Measurements from ENCODE around the gene POTEE.
"Not testable (repeated sequence)": the region's sequence is repeated elsewhere in the genome, so short reads cannot be mapped to it uniquely, and the experiment has no call there.

POTEE gene

GRCh38 chr2:131209030-131209772 is at the start of gene POTEE:
Gene POTEE, plus strand, starts transcription at chr2:131209536. Its CDS starts 8,867 bp downstream, at chr2:131218403.
- not testable (repeated sequence) for DNase-seq

- DNase-seq = not testable (repeated sequence)
Measured at GRCh38 chr2:131165562-131165961, 43.8 kb upstream of the POTEE start.

- no peak for DNase-seq
Measured at GRCh38 chr2:131168538-131168937, 40.8 kb upstream of the POTEE start.

GRCh38 chr2:131178050-131178449 is 31.3 kb upstream of the POTEE start:
- not testable (repeated sequence) for DNase-seq

GRCh38 chr2:131178721-131179418 is 30.5 kb upstream of the POTEE start:
- DNase-seq = not testable (repeated sequence)

GRCh38 chr2:131181451-131181850 is 27.9 kb upstream of the POTEE start:
- not testable (repeated sequence) for DNase-seq

- not testable (repeated sequence) for DNase-seq
Measured at GRCh38 chr2:131193421-131193820, 15.9 kb upstream of the POTEE start.

- DNase-seq = not testable (repeated sequence)
Measured at GRCh38 chr2:131196186-131196585, 13.2 kb upstream of the POTEE start.

- DNase-seq = no peak
Measured at GRCh38 chr2:131201098-131201497, 8.2 kb upstream of the POTEE start.

GRCh38 chr2:131207839-131208238 is 1.5 kb upstream of the POTEE start:
- DNase-seq = not testable (repeated sequence)

- not testable (repeated sequence) for DNase-seq
Measured at GRCh38 chr2:131209773-131210104, 403 bp downstream of the POTEE start.

- DNase-seq = not testable (repeated sequence)
Measured at GRCh38 chr2:131210434-131211211, 1.3 kb downstream of the POTEE start.

GRCh38 chr2:131217238-131217986 is 8.1 kb downstream of the POTEE start:
- not testable (repeated sequence) for DNase-seq

- not testable (repeated sequence) for DNase-seq
Measured at GRCh38 chr2:131235543-131236449, 26.5 kb downstream of the POTEE start.
